ENCODE results near the gene ITGB1BP2.
"Not testable (repeated sequence)": the region's sequence is repeated elsewhere in the genome, so short reads cannot be mapped to it uniquely, and the experiment has no call there.

ITGB1BP2 gene

GRCh38 chrX:71301195-71301924, at the start of gene ITGB1BP2:
Gene ITGB1BP2, plus strand, starts transcription at chrX:71301750. Its CDS starts 57 bp downstream, at chrX:71301807.
- DNase-seq: no peak

GRCh38 chrX:71252221-71252620, 49.3 kb upstream of the ITGB1BP2 start:
- DNase-seq: no peak

- DNase-seq: peak; percentile 48
These were observed 48.1 kb upstream of the ITGB1BP2 start for GRCh38 chrX:71253253-71254091.

- peak; percentile 86 for DNase-seq
These were observed 47.2 kb upstream of the ITGB1BP2 start, which contains the start of gene ZMYM3 for GRCh38 chrX:71254092-71254963. Gene ZMYM3, minus strand, starts transcription at chrX:71254140. Its CDS starts 885 bp downstream, at chrX:71253255.

GRCh38 chrX:71256051-71256450, 45.5 kb upstream of the ITGB1BP2 start:
- DNase-seq: no peak

- DNase-seq: no peak
These were observed 44.7 kb upstream of the ITGB1BP2 start for GRCh38 chrX:71256856-71257255.

GRCh38 chrX:71268624-71269023, 32.9 kb upstream of the ITGB1BP2 start:
- DNase-seq: not testable (repeated sequence)

GRCh38 chrX:71269801-71270395, 31.7 kb upstream of the ITGB1BP2 start:
- no peak for DNase-seq

- not testable (repeated sequence) for DNase-seq
These were observed 29.2 kb upstream of the ITGB1BP2 start for GRCh38 chrX:71272313-71272712.

GRCh38 chrX:71281300-71281699, 20.2 kb upstream of the ITGB1BP2 start:
- not testable (repeated sequence) for DNase-seq

- peak; percentile 56 for DNase-seq
These were observed 18.8 kb upstream of the ITGB1BP2 start for GRCh38 chrX:71282514-71283402.

- DNase-seq: peak; percentile 96
These were observed 18.0 kb upstream of the ITGB1BP2 start, which contains the start of gene NONO for GRCh38 chrX:71283403-71284143. Gene NONO, plus strand, starts transcription at chrX:71283635. Its CDS starts 7,003 bp downstream, at chrX:71290638.

GRCh38 chrX:71285929-71286328, 15.6 kb upstream of the ITGB1BP2 start:
- DNase-seq: no peak

GRCh38 chrX:71291381-71291780, 10.2 kb upstream of the ITGB1BP2 start:
- DNase-seq: no peak

- no peak for DNase-seq
These were observed 8.7 kb upstream of the ITGB1BP2 start for GRCh38 chrX:71292669-71293365.

- no peak for DNase-seq
These were observed 4.7 kb upstream of the ITGB1BP2 start for GRCh38 chrX:71296806-71297205.

GRCh38 chrX:71298119-71298518, 3.4 kb upstream of the ITGB1BP2 start:
- no peak for DNase-seq

GRCh38 chrX:71300064-71300463, 1.5 kb upstream of the ITGB1BP2 start:
- DNase-seq: not testable (repeated sequence)

GRCh38 chrX:71300495-71300894, 1.1 kb upstream of the ITGB1BP2 start:
- DNase-seq: not testable (repeated sequence)

Data from activated CD4-positive, alpha-beta T cell treated with anti-CD3 and anti-CD28 coated beads, Interleukin-2, Interleukin-6, amounts not matched to agents 100 ng/mL and 50 ng/mL, durations not matched to agents 16 hours and 8 hours (primary cell).